GM19240 (cell line): ENCODE data around the gene ACAA1.
"Not testable (repeated sequence)": the region's sequence is repeated elsewhere in the genome, so short reads cannot be mapped to it uniquely, and the experiment has no call there.

Source experiments
- DNase-seq: peaks from one replicate; pipeline ENCODE4 v3.0.0; 2011; ENCODE audit warnings: low spot score; ENCODE audit not compliant: insufficient read length

Gene ACAA1

GRCh38 chr3:38107911-38108648, 28.8 kb downstream of the ACAA1 start:
- DNase-seq: no peak

- DNase-seq: no peak
Observed at GRCh38 chr3:38105525-38105924, 31.4 kb downstream of the ACAA1 start.

- no peak for DNase-seq
Observed at GRCh38 chr3:38102444-38102814, 34.5 kb downstream of the ACAA1 start.

DNA sequence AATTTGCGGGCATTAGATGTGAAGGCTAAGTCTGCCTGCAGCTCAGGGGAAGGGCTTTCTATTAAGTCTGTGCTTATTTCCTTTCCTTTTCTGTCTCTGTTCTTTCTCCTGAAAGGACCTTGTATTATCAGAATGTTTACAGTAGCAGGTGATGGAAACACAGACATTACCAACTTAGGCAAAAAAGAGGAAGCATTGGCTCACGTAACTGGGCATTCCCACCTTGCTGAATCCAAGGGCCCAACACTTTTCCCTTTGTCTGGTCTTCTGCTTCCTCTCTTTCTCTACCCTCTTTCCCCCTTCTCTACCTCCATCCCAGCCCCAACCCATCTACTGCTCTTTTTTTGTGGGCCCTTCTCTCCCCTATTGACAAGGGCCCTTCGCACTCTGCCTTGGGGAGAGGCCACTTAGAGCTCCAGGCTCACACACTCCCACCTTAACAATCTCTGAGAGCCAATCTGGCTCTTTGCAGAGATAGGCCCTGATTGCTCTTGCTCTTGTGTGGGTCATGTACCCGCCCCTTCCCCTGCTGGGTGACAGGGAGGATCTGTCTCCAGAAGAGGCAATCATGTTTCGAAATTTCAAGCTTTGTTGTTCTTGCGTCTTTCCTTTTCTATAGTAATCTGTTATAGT, 35.0 kb downstream of the ACAA1 start:
- DNase-seq: no peak

DNA sequence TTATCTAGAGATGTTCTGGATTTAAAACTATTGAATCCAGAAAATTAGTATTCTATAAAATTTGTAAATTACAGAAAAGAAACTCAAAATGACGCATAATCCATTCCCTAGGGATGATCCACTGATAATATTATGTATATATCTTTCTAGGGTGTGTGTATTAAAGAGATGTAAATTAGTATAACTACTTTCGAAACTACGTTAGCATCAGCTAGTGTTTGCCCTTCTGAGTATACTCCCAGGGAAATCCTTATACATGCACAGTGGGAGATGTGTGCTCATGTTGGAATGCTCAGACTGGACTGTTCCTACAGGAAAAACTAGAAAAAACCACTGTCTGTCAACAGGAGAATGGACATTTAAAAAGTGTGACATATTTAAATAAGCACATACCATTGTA, 36.4 kb downstream of the ACAA1 start:
- no peak for DNase-seq

DNA sequence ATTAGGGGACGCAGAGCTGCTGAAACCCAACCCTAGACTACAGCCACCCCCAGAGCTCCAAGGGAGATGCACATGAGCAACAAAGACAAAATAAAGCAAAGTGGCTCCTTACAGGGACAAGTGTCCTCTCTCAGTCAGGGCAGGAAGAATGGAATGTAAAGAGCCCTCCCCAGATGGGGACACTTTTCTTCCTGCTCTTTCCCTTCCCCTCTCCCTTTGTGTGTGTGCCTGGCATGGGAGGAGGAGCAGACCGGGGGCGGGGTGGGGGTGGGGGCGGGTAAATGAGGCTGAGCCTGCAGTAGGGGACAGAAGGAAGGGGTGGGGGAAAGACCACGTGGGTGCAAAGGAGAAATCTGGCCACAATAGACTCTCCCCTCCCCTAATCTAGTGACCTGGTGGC, 37.4 kb downstream of the ACAA1 start:
- no peak for DNase-seq

DNA sequence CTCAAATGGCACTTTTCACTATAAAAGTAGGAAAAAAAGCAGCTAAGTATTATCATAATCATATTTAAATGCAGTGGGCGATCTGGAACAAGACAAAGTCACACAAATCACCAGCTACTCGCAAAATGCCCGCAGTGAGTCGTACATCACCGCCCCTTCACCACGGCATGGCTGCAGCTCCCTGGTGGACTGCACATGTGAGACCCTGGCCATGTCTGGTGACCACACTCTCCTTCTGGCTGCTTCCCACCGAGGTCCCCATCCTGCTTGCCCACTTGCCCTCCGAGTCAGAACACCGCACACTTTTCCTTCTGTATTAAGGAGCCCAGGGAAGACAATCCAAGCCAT, 38.6 kb downstream of the ACAA1 start:
- no peak for DNase-seq

DNA sequence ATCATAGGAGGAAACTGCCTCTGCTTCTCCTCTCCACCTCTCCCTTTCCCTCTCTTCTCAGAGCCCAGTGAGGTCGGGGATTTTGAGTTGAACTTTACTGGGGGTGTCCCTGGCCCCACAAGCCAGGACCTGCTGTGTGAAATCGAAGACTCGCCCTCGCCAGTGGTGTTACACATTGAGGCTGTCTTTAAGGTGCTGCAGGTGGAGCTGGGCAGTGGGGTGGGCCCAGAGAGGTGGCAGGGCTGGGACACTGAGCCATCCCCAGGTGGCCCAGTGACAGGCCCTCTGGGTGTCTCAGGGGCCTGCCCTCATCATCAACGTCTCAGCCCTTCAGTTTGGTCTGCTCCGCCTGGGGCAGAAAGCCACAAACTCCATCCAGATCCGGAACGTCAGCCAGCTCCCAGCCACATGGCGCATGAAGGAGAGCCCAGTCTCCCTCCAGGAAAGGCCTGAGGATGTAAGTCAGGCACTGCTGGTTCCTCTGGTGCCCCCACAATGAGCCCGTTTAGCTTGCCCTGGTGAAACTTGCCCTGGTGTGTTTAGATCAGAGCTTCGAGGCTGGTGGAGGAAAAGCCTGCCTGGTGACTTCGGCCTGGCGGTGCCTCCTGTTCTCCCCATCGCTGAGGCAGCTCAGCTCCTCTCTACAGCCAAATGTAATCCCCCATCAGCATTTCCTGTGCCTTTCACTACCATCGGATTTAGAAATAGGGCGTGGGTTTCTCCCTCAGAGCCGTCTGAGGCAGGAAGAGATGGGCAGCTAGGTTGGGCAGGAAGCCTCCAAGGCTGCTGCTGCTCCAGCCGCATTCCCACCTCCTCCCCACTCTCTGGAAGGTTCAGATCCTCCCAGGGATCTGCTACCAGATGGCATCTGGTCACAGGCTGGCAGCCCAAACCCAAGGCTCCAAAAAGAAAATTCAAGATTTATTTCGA, 39.2 kb downstream of the ACAA1 start:
- DNase-seq: no peak

GRCh38 chr3:38095669-38096483, 41.1 kb downstream of the ACAA1 start:
- no peak for DNase-seq

GRCh38 chr3:38094999-38095398, 41.9 kb downstream of the ACAA1 start:
- no peak for DNase-seq

- no peak for DNase-seq
Observed at GRCh38 chr3:38090453-38090852, 46.5 kb downstream of the ACAA1 start.

- no peak for DNase-seq
Observed at GRCh38 chr3:38089163-38089562, 47.8 kb downstream of the ACAA1 start.

DNA sequence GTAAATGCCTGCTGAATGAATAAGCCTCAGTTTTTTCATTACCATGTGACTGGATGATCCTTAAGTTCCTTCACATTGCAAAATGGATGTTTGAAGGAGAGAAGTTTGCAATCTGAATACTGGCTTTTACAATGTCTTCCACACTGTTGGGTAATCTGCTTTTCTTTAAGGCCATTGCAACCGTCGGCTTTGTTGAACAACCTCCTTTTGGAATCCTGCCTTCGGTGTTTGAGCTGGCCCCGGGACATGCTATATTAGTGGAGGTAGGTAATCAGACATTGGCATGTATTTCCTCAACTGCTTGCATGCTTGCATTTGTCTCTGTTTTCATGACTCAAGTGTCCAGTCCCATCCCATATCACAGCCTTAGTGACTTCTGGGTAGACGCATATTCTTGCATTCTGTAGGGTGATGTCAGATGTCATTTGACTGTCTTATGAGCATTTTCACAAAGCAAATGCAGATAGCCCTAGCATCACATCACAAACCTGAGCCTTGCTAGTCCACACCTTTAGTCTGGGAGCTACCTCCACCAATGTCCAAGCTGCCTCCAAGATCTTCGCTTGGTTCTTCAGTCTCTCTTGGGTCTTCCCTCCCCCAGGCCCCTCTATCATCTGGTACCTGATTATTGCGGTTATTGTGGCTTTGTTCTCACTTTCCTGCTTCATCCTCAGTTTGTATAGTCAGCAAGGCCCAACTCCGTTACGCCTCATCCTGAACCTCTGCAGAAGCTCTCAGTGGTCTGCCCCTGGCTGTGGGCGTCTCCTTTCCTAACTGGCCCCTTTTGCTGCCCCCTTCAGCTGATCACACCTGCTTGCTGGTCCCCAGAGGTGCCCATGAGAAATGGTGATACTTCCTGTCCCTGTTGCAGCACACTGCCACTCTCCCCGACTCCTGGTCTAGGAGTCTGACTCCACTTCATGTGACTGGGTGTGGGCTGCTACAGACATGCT, 48.5 kb downstream of the ACAA1 start:
- DNase-seq: no peak

DNA sequence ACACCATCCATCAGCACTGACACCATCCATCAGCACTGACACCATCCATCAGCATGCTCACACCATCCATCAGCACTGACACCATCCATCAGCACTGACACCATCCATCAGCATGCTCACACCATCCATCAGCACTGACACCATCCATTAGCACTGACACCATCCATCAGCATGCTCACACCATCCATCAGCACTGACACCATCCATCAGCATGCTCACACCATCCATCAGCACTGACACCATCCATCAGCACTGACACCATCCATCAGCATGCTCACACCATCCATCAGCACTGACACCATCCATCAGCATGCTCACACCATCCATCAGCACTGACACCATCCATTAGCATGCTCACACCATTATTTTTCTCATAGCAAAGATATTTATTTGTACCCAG, 49.6 kb downstream of the ACAA1 start:
- DNase-seq: not testable (repeated sequence)

GRCh38 chr3:38086496-38086895, 50.4 kb downstream of the ACAA1 start:
- DNase-seq: no peak

DNA sequence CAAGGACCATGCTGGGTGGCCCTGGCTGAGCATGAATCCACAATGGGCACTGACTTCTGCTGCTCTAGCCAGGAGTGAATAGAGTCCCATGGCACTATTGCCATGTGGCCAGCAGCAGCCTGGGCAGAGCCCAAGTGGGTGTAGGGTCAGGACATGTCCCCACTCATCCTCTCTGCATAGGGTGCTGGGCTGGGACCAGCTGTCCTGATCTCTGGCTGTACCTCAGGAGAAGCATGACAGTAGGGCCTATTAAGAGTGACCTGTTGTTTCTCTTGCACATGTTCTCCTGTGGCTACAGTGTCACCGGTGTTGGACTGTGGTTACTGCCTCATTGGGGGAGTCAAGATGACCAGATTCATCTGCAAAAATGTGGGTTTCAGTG, 51.0 kb downstream of the ACAA1 start:
- no peak for DNase-seq

GRCh38 chr3:38085311-38085942, 51.5 kb downstream of the ACAA1 start:
- no peak for DNase-seq

DNA sequence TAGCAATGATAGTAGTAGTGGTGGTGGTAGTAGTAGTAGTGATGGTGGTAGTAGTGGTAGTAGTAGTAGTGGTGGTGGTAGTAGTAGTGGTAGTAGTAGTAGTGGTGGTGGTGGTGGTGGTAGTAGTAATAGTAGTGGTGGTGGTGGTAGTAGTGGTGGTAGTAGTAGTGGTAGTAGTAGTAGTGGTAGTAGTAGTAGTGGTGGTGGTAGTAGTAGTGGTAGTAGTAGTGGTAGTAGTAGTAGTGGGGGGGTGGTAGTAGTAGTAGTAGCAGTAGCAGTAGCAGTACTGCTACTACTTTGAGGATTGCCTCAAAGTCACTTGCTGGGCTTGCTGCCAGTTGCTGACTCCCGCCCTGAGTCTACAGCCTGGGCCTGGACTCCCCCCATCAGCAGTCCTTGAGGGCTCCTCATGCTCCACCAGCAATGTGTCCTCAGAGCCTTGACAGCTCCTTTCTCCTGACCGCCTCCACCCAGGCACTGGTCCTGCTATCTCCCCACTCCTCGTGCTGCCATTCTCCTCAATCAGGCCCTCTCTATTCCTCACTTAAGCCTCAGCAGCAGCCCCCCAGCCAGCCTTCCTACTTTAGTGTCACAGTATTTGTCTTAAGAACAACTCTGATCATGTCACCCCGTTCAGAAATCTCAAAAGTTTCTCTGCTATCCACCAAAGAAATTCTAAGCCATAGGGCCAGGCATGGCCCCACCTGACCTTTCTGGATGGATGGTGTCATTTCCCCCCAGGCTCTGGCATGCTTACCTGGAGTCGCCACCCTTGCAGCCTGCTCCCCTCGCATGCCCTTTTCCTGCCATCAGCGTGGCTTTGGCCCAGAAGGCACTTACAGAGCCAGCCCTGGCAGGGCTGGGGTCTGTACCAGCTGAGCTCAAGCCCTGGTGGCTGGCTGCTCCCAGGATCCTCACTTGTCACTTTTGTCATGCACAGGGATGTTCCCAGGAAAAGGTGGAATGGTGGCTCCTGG, 52.3 kb downstream of the ACAA1 start:
- no peak for DNase-seq

- DNase-seq: no peak
Observed at GRCh38 chr3:38083871-38084333, 53.0 kb downstream of the ACAA1 start.
